H9 (cell line): ENCODE data around the gene CREB5. TPM values are rescaled to one million over a fixed set of nuclear protein-coding genes. Genes with fewer than 3 reads are reported as not detected.

ENCODE experiments used
- DNase-seq: peaks from one replicate; pipeline ENCODE4 v3.0.0-alpha.2; 2017
- H2AFZ ChIP-seq: one replicate; pipeline ENCODE4 v1.6.1; 2013; ENCODE audit warnings: mild to moderate bottlenecking, low read length, control low read depth, moderate library complexity
- H2AK5ac ChIP-seq: 2 replicates; pipeline ENCODE4 v1.6.1; 2013; ENCODE audit warnings: low read length, control low read depth, mixed read lengths; ENCODE audit not compliant: insufficient read length
- H2BK120ac ChIP-seq: one replicate; pipeline ENCODE4 v1.6.1; 2013; ENCODE audit warnings: low read depth, mild to moderate bottlenecking, low read length, control low read depth, inconsistent platforms; ENCODE audit not compliant: poor library complexity, severe bottlenecking
- H2BK12ac ChIP-seq: 2 replicates; pipeline ENCODE4 v1.6.1; 2013; ENCODE audit warnings: low read length, control low read depth, mixed read lengths, low read depth; ENCODE audit not compliant: insufficient read length
- H2BK15ac ChIP-seq: 2 replicates; pipeline ENCODE4 v1.6.1; 2013; ENCODE audit warnings: low read depth, low read length, control low read depth
- H2BK20ac ChIP-seq: one replicate; pipeline ENCODE4 v1.6.1; 2013; ENCODE audit warnings: low read depth, mild to moderate bottlenecking, low read length, control low read depth, inconsistent platforms; ENCODE audit not compliant: poor library complexity, severe bottlenecking
- H2BK5ac ChIP-seq: 2 replicates; pipeline ENCODE4 v1.6.1; 2013; ENCODE audit warnings: low read length, control low read depth, mixed read lengths; ENCODE audit not compliant: insufficient read length
- H3K14ac ChIP-seq: 2 replicates; pipeline ENCODE4 v1.6.1; 2013; ENCODE audit warnings: low read length, control low read depth; ENCODE audit not compliant: insufficient read depth
- H3K18ac ChIP-seq: 2 replicates; pipeline ENCODE4 v1.6.1; 2013; ENCODE audit warnings: low read depth, mild to moderate bottlenecking, mixed read lengths, low read length, control low read depth; ENCODE audit not compliant: insufficient read length
- H3K23ac ChIP-seq: 2 replicates; pipeline ENCODE4 v1.6.1; 2013; ENCODE audit warnings: low read length, control low read depth, mixed read lengths, low read depth; ENCODE audit not compliant: insufficient read length
- H3K23me2 ChIP-seq: 2 replicates; pipeline ENCODE4 v1.6.1; 2013; ENCODE audit warnings: low read depth, mild to moderate bottlenecking, mixed read lengths, low read length, control low read depth; ENCODE audit not compliant: insufficient read length, poor library complexity, severe bottlenecking
- H3K27ac ChIP-seq: 2 replicates; pipeline ENCODE4 v1.5.1; 2013; ENCODE audit warnings: low read length, control low read depth, mixed read lengths, low read depth; ENCODE audit not compliant: insufficient read length
- H3K27me3 ChIP-seq: 2 replicates; pipeline ENCODE4 v1.6.1; 2013; ENCODE audit warnings: low read length, control low read depth, inconsistent platforms; ENCODE audit not compliant: insufficient read depth
- H3K4ac ChIP-seq: 2 replicates; pipeline ENCODE4 v1.6.1; 2013; ENCODE audit warnings: low read depth, mild to moderate bottlenecking, control low read depth, inconsistent platforms, low read length, moderate library complexity
- H3K4me1 ChIP-seq: 2 replicates; pipeline ENCODE4 v1.6.1; 2013; ENCODE audit warnings: low read length, control low read depth, inconsistent platforms; ENCODE audit not compliant: insufficient read depth
- H3K4me2 ChIP-seq: 2 replicates; pipeline ENCODE4 v1.6.1; 2013; ENCODE audit warnings: low read length, control low read depth, mixed read lengths; ENCODE audit not compliant: insufficient read length, insufficient read depth
- H3K56ac ChIP-seq: 2 replicates; pipeline ENCODE4 v1.6.1; 2013; ENCODE audit warnings: low read depth, mild to moderate bottlenecking, mixed read lengths, low read length, control low read depth; ENCODE audit not compliant: insufficient read length
- H3K79me1 ChIP-seq: 2 replicates; pipeline ENCODE4 v1.6.1; 2013; ENCODE audit warnings: low read depth, mild to moderate bottlenecking, moderate library complexity, low read length, control low read depth, inconsistent platforms; ENCODE audit not compliant: insufficient read depth, poor library complexity, severe bottlenecking
- H3K79me2 ChIP-seq: 2 replicates; pipeline ENCODE4 v1.6.1; 2013; ENCODE audit warnings: low read length, control low read depth, inconsistent platforms; ENCODE audit not compliant: insufficient read depth
- H3K9ac ChIP-seq: 2 replicates; pipeline ENCODE4 v1.6.1; 2013; ENCODE audit warnings: low read length, control low read depth, mixed read lengths; ENCODE audit not compliant: insufficient read length; ENCODE audit errors: extremely low read depth
- H3K9me3 ChIP-seq: one replicate; pipeline ENCODE4 v1.6.1; 2013; ENCODE audit warnings: low read depth, low read length, inconsistent platforms; ENCODE audit not compliant: control insufficient read depth
- H3T11ph ChIP-seq: one replicate; pipeline ENCODE4 v1.6.1; 2013; ENCODE audit warnings: mild to moderate bottlenecking, low read length, control low read depth, inconsistent platforms
- H4K20me1 ChIP-seq: one replicate; pipeline ENCODE4 v1.6.1; 2013; ENCODE audit not compliant: control insufficient read depth, insufficient read length, insufficient read depth
- H4K5ac ChIP-seq: 2 replicates; pipeline ENCODE4 v1.6.1; 2013; ENCODE audit warnings: low read depth, mild to moderate bottlenecking, mixed read lengths, low read length, control low read depth; ENCODE audit not compliant: insufficient read length
- H4K8ac ChIP-seq: replicated peaks from 2 replicates; pipeline ENCODE4 v1.6.1; 2013; ENCODE audit warnings: low read length, control low read depth, mixed read lengths, low read depth; ENCODE audit not compliant: insufficient read length
- H4K91ac ChIP-seq: 2 replicates; pipeline ENCODE4 v1.6.1; 2013; ENCODE audit warnings: low read depth, mild to moderate bottlenecking, moderate library complexity, mixed read lengths, low read length, control low read depth; ENCODE audit not compliant: insufficient read length
- H3K27ac Mint-ChIP-seq, 3 experiments: 2 replicates in 2 of 3; 3 replicates in 1 of 3; pipeline ENCODE4 v1.8.0; 2020 to 2021; ENCODE audit warnings: mixed read lengths in 3 of 3, mild to moderate bottlenecking in 1 of 3, moderate library complexity in 1 of 3
- H3K27me3 Mint-ChIP-seq: 2 replicates; pipeline ENCODE4 v1.8.0; 2021; ENCODE audit warnings: low read depth, mild to moderate bottlenecking, moderate library complexity, mixed read lengths
- H3K36me3 Mint-ChIP-seq, 3 experiments: 2 replicates in 2 of 3; 3 replicates in 1 of 3; pipeline ENCODE4 v1.8.0; 2020 to 2021; ENCODE audit warnings: low read depth in 3 of 3, mixed read lengths in 3 of 3; ENCODE audit not compliant: insufficient read depth in 1 of 3
- H3K4me1 Mint-ChIP-seq, 2 experiments: 2 replicates each; pipeline ENCODE4 v1.8.0; 2020; ENCODE audit warnings: mixed read lengths in 2 of 2
- H3K4me3 Mint-ChIP-seq, 2 experiments: 2 replicates in 1 of 2; 3 replicates in 1 of 2; pipeline ENCODE4 v1.8.0; 2020 to 2021; ENCODE audit warnings: mild to moderate bottlenecking in 2 of 2, mixed read lengths in 2 of 2, moderate library complexity in 1 of 2
- H3K9me3 Mint-ChIP-seq, 2 experiments: 2 replicates in 1 of 2; 3 replicates in 1 of 2; pipeline ENCODE4 v1.8.0; 2020; ENCODE audit warnings: mild to moderate bottlenecking in 2 of 2, mixed read lengths in 2 of 2, moderate library complexity in 1 of 2
- CTCF ChIP-seq: fragments of 200-600 bp; sonication (generic); conservative IDR thresholded peaks from 3 replicates; pipeline ENCODE4 v1.8.0; 2021; ENCODE audit warnings: antibody characterized with exemption, mild to moderate bottlenecking
- WGBS: extraction: QIAGEN DNeasy Blood & Tissue Kit; methylation state at CpG from one replicate; pipeline ENCODE4 v1.1.7; 2013; ENCODE audit warnings: missing lambda C conversion rate, low lambda C conversion rate, mixed read lengths; ENCODE audit not compliant: insufficient read length; ENCODE audit errors: extremely low coverage; 5-methylcytosine and 5-hydroxymethylcytosine counted together
- total RNA-seq: library from RNA; stranded (reverse); gene quantifications from 2 replicates; pipeline ENCODE4 v1.2.1, GENCODE V29; 2021

The CREB5 gene
- total RNA-seq, 1 experiment from 2014 or later: 4.0 TPM

- Histone ChIP-seq H3K9ac (no peak overlapping the region), H2BK20ac (no peak overlapping the region), H3K27me3 (no peaks in the 10 kb centered on the region), H2AFZ (no peak overlapping the region), H2AK5ac (no peak overlapping the region), H2BK5ac (no peak overlapping the region), H3K27ac (no peak overlapping the region), H3T11ph (no peak overlapping the region), H3K4me2 (no peak overlapping the region), H3K79me1 (no peaks in the 10 kb centered on the region), H3K56ac (no peak overlapping the region), H4K20me1 (no peaks in the 10 kb centered on the region), H3K4me1 (no peaks in the 10 kb centered on the region), H4K91ac (no peak overlapping the region), H4K5ac (no peak overlapping the region), H2BK120ac (no peak overlapping the region), H3K9me3 (no peaks in the 10 kb centered on the region), H3K4ac (no peak overlapping the region), H3K14ac (no peak overlapping the region), H3K18ac (no peak overlapping the region), H3K79me2 (no peaks in the 10 kb centered on the region; the same call in 1 of the 2 replicates), H2BK12ac (no peak overlapping the region), H3K23me2 (no peaks in the 10 kb centered on the region), H2BK15ac (no peak overlapping the region), H4K8ac (no peak overlapping the region), H3K23ac (no peak overlapping the region)
- WGBS: no CpG with 5 or more reads among the region's 4 CpGs
- no peaks in the 10 kb centered on the region for H3K9me3 Mint-ChIP-seq
- DNase-seq: no peak
- no peak for TF ChIP-seq CTCF
- H3K4me1 Mint-ChIP-seq: peaks cover 0 to 4% of the 10 kb centered on the region in 2 experiments; a peak in 2 of 4 replicates
- no peaks in the 10 kb centered on the region for H3K36me3 Mint-ChIP-seq
- H3K27me3 Mint-ChIP-seq: no peaks in the 10 kb centered on the region
- H3K27ac Mint-ChIP-seq: no peak overlapping the region
- H3K4me3 Mint-ChIP-seq: no peak overlapping the region
Observed at GRCh38 chr7:28607855-28608193, 195.5 kb downstream of the CREB5 start.
